NCI-H774 (cell line): ENCODE data around the gene MS4A10.
"Not testable (repeated sequence)": the region's sequence is repeated elsewhere in the genome, so short reads cannot be mapped to it uniquely, and the experiment has no call there.

Experiments
- DNase-seq: peaks from one replicate; lab custom pipeline; 2025; lab: John Stamatoyannopoulos, UW

Gene MS4A10

DNA sequence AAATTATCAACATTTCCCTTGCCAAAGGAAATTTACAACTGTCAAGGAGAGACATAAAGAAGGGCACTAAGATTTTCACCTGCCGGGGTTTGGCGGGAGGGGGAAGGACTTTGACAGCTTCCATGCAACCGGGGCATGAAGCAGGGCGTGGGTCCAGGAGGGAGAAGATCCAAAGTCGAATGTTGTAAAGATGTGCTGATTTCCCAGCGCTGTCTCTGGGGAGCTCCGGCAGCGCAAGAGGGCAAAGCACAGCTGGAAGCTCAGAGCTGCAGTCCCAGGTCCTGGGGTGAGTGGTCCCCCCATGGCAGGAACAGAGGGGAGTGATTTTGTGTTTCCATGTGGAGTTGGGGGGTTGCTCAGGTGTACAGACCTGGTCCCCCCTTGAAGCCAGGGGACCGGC, at the start of gene MS4A10:
TSS of gene MS4A10 (plus strand) at position 198 of the 400 bp plus-strand sequence. CDS start 5,003 bp downstream, outside the sequence.
- no peak for DNase-seq

DNA sequence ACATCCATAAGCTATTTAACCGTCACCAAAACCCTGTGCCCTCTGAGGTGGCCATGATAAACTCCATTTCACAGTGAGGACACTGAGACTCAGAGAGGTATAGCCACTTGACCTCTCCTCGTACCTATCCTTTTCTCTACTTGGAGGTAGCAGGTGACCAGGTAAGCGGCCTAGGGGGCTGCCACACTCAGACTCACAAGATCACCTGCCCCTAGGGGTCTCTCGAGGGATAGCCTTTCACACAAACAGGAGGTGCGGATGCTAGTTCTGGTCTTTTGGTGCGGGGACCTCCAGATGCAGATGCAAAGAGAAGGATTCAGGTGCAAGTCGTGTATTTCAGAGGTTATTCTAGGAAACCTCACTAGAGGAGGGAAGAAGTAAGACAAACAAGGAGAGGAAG, 46.0 kb upstream of the MS4A10 start:
- no peak for DNase-seq

- no peak for DNase-seq
Measured at GRCh38 chr11:60740573-60740972, 44.6 kb upstream of the MS4A10 start.

GRCh38 chr11:60741421-60741820, 43.7 kb upstream of the MS4A10 start:
- no peak for DNase-seq

DNA sequence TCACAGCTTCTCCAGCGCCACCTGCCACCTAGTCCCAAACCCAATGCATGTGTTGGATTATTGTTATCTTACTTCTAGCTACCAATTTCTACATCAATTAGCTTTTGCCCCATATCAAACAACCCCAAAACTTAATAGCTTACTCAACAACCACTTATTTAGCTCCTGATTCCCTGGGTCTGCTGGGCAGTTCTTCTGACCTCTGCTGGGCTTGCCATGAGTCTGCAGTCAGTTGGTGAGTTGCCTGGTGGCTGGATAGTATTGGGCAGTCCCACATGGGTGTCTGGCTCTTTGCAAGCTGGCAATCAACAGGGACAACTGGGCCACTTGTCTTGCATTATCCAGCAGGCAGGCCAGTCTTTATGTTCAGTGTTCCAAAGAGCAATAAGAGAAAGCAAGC, 42.1 kb upstream of the MS4A10 start:
- no peak for DNase-seq

- DNase-seq: no peak
Measured at GRCh38 chr11:60744114-60744513, 41.0 kb upstream of the MS4A10 start.

- DNase-seq: no peak
Measured at GRCh38 chr11:60747359-60747873, 37.7 kb upstream of the MS4A10 start.

- no peak for DNase-seq
Measured at GRCh38 chr11:60748225-60748624, 36.9 kb upstream of the MS4A10 start.

- no peak for DNase-seq
Measured at GRCh38 chr11:60748821-60749220, 36.3 kb upstream of the MS4A10 start.

- no peak for DNase-seq
Measured at GRCh38 chr11:60750911-60751310, 34.2 kb upstream of the MS4A10 start.

DNA sequence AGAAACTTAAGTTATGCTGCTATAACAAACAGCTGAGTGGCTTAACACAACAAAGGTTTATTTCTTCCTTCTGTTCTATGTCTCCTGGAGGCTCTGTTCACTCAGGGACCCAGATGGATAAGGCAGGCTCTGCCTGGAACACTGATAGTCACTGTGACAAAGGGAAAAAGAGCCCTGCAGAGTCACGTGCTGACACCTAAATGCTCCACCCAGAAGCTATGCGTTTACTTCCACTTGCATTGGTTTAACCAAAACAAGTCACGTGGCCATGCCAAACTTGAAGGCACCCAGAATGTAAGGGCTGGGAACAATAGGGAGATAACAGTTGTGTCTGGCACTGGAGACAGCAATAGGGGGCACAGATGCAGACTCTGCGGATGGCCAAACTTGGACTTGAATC, 31.8 kb upstream of the MS4A10 start:
- no peak for DNase-seq

GRCh38 chr11:60754887-60755286, 30.2 kb upstream of the MS4A10 start:
- DNase-seq: no peak

DNA sequence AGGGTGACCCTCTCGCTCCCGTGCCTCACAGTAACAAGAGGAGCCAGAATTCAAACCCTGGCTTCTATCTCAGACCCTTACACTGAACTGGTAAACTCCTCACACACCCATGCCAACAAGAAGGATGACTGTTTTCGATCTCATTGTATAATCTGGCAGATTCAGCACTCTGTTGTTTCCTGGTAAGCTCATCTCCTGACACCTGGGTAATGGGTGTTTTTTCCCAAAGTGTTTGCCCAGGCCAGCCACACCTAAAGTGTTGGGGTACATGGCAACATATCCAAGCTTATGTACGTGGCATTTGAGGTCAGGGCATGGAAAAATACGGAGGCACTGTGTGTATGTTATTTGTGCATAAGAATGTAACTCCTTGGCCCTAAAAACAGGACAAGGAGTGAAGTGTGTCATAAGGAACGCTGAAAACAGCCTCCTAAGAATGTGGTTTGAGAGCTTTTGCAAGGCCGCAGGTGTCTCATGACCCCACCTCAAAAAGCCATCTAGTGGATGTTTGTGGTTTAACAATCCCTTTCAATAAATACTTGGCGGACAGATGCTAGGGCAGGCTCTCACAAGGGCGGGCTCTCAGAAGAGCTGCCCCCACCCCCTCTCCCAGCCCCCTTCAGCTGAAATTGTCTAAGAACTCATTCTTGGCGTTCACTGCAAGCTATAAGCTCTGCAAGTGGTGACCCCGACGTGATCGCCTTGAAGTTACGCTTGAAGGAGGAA, 28.7 kb upstream of the MS4A10 start, which contains the start of gene MS4A15:
TSS of gene MS4A15 (plus strand) at position 561 of the 726 bp plus-strand sequence. CDS start 6,867 bp downstream, outside the sequence.
- no peak for DNase-seq

- no peak for DNase-seq
Measured at GRCh38 chr11:60757231-60757800, 27.8 kb upstream of the MS4A10 start.

GRCh38 chr11:60758671-60759070, 26.5 kb upstream of the MS4A10 start:
- DNase-seq: not testable (repeated sequence)

- not testable (repeated sequence) for DNase-seq
Measured at GRCh38 chr11:60759438-60760225, 25.5 kb upstream of the MS4A10 start.

DNA sequence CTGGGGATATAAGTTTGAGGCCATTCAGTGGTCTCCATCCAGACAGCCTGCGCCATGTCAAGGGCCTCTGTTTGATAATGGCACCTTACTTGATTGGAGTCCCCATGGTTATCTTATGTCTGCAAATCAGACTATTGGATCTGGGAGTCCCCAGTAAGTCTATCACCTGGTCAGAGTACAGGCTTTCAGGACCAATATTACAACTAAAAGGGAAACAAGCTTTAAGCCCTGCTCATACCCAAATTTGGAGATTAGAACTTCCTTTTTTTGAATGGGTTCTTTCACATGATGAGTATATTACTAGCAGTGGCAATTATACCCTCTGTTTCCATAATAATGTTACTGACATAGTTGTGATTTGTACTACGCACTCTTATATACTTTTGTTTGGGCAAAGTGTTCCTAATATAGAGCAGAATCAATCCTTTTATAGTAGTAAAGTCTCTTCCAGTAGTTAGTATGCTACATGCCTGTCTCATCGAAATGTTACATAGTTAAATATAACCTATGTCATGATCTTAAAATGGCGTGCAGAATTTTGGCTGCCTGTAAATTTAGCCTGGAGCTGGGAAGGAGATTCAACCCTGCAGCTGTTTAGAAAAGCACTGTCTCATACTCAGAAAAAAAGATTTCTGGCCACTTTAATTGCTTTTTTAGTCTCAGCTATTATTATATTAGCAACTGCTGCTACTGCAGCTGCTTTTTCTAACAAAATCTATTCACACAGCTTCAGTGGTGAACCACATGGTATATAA, 23.5 kb upstream of the MS4A10 start:
- no peak for DNase-seq

DNA sequence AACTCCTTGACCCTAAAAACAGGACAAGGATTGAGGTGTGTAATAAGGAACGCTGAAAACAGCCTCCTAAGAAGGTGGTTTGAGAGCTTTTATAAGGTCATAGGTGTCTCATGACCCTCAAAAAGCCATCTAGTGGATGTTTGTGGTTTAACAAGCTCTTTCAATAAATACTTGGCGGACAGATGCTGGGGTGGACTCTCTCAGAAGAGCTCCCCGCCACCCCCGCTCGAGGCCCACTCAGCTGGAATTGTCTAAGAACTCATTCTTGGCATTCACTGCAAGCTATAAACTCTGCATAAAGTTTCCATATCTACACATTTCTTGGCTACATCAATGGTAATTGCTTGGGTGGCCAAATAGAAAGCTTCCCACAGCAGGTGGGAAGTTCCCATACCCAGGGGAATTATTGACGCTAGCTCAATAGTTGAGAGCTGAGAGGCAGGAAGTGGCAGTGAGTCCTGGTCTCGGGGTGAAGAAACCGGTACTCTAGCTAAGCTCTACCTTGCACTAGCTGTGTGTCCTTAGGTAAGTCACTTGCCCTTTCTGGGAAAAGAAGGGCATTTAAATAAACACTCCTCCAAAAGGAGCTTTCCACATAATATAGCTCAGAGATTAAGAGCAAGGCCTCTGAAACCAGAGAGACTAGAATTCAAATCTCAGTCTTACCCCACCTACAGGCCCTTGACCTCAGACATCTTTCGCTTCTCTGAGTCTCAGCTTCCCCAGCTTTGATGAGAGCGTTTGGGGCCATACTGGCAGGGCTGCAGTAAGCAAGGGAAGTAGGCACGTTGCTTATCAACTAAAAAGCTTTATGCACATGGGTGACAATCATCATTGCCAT, 22.1 kb upstream of the MS4A10 start:
- DNase-seq: peak; percentile 65

GRCh38 chr11:60763692-60764369, 21.3 kb upstream of the MS4A10 start:
- DNase-seq: peak; percentile 73

DNA sequence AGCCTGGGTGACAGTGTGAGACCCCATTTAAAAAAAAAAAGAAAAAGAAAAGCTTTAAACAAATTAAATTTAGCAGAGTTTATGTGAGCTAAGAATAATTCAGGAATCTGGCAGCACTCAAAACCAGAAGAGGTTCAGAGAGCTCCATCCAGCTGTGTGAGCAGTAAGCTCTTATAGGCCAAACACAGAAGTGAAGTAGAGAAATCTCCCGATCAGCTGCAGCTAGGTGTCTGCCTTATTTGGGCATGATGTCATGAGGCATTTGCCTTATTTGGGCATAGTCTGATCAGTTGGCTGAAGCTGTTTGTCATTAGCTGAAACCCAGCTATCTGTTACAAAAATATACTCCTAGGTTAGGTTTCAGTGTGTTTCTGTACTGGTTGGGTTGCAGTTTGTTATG, 20.3 kb upstream of the MS4A10 start:
- DNase-seq: no peak
